ENCODE data around the gene BTBD8. TPM values are rescaled to one million over a fixed set of nuclear protein-coding genes. Genes with fewer than 3 reads are reported as not detected.

Gene BTBD8
- total and polyA plus RNA-seq, 10 donors: 0.52 to 6.9 (median 3.9) TPM

DNA sequence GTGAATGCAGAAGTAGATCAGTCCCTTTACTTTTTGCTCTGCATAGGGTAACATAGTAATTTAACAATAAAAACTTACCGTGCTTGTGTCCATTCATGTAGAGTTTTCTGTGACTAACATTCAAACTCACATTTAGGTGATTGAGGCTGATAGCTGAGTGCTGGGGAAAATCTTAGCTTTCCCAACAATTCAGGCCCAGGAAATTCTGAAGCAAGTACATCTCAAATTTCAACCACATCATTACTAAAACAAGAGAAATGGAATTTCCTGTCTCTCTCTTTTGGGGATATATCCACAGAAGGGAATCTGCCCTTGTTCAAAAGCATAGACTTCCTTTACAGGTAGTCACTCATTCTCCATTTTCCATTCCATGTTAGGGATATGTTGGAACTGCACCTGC lies 104.5 kb downstream of the BTBD8 start:
- no peak for TF ChIP-seq POLR2AphosphoS5 (IDR thresholded peaks at IDR 0.05)
- TF ChIP-seq, protein P1, sequence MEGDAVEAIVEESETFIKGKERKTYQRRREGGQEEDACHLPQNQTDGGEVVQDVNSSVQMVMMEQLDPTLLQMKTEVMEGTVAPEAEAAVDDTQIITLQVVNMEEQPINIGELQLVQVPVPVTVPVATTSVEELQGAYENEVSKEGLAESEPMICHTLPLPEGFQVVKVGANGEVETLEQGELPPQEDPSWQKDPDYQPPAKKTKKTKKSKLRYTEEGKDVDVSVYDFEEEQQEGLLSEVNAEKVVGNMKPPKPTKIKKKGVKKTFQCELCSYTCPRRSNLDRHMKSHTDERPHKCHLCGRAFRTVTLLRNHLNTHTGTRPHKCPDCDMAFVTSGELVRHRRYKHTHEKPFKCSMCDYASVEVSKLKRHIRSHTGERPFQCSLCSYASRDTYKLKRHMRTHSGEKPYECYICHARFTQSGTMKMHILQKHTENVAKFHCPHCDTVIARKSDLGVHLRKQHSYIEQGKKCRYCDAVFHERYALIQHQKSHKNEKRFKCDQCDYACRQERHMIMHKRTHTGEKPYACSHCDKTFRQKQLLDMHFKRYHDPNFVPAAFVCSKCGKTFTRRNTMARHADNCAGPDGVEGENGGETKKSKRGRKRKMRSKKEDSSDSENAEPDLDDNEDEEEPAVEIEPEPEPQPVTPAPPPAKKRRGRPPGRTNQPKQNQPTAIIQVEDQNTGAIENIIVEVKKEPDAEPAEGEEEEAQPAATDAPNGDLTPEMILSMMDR (IDR thresholded peaks at IDR 0.05 in 8 of 11, conservative IDR thresholded peaks at IDR 0.05 in 3 of 11): no peak
- TF ChIP-seq POLR2A (IDR thresholded peaks at IDR 0.05): no peak
- DNase-seq: no peak
- intact Hi-C loops (cut with DNase I; ENCODE audit: low total_unique reads): no loop called here
- peaks cover 0 to 18% (median 2%) of the 10 kb centered on the region in 6 donors for H3K36me3 ChIP-seq
- no peaks in the 10 kb centered on the region for H3K27me3 ChIP-seq (replicated peaks in 1 of 7)
- WGBS, 5 donors: 82 to 94% (median 90%) methylated on average over 1 of the region's 1 CpG
- no peak overlapping the region for H3K4me3 ChIP-seq
- no peaks in the 10 kb centered on the region for H3K4me1 ChIP-seq
- no peaks in the 10 kb centered on the region for H3K9me3 ChIP-seq
- H3K27ac ChIP-seq: no peak overlapping the region

DNA sequence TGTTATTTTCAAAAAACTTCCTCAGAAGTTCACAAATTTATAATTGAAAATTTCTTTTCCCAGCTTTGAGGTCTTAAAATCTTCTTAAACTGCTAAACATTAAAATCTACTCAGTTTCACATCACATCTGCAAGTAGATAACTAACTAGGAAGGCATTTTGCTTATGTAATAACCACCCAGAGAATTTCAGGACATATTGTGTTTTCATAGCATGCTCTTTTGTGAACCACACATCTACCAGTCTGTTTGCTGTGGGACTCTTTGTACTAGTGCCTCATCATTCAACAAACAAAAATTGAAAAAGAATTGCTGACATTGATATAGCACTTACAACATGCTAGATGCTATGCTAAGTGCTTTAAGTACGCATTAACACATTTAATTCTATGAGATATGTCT lies 105.9 kb downstream of the BTBD8 start:
- no peak for TF ChIP-seq POLR2A (IDR thresholded peaks at IDR 0.05)
- TF ChIP-seq POLR2AphosphoS5 (IDR thresholded peaks at IDR 0.05): no peak
- TF ChIP-seq, protein P1 (IDR thresholded peaks at IDR 0.05 in 8 of 11, conservative IDR thresholded peaks at IDR 0.05 in 3 of 11): no peak
- WGBS, 5 donors: 92 to 100% (median 97%) methylated on average over 1 of the region's 1 CpG
- Histone ChIP-seq H3K36me3 (peaks cover 0 to 7% (median 2%) of the 10 kb centered on the region in 6 donors), H3K4me1 (no peaks in the 10 kb centered on the region), H3K27me3 (replicated peaks in 1 of 7) (no peaks in the 10 kb centered on the region), H3K9me3 (no peaks in the 10 kb centered on the region), H3K27ac (no peak overlapping the region), H3K4me3 (no peak overlapping the region)
- DNase-seq: no peak
- intact Hi-C loops (cut with DNase I; ENCODE audit: low total_unique reads): no loop called here

DNA sequence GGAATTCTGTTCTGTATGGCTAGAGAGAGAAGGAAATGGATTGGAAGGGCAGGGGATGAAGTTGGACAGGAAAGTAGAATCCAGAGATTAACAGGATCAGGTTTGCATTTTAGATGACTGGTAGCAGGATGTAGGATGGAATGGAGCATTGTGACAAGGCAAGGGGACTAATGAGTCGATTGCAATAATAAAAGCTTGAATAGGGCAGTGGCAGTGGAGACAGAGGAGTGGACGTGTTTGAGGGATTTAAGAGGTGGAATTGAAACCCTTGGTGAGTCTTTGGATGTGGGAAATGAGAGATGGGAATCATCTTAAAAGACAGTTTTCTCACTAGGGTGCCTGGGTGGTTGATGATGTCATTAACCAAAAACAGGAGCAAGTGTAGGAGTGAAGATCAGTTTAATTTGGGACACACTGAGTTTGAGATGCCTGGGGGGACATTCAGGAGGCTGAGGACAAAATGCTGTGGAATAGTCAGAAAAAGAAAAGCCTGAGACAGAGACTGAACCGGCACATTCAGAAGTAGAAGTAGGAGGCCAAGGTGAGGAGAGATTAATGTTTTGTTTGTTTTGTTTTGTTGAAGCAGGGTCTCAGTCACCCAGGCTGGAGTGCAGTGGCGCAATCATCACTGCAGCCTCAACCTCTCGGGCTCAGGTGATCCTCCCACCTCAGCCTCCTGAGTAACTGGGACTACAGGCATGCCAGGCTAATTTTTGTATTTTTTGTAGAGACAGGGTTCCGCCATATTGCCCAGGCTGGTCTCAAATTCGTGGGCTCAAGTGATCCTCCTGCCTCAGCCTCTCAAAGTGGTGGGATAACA lies 108.5 kb downstream of the BTBD8 start:
- TF ChIP-seq POLR2AphosphoS5 (IDR thresholded peaks at IDR 0.05) (no peak), POLR2A (IDR thresholded peaks at IDR 0.05) (no peak)
- TF ChIP-seq, protein P1 (IDR thresholded peaks at IDR 0.05 in 8 of 11, conservative IDR thresholded peaks at IDR 0.05 in 3 of 11): no peak
- Histone ChIP-seq H3K36me3 (peaks cover 0 to 3% (median 0%) of the 10 kb centered on the region in 6 donors), H3K9me3 (no peaks in the 10 kb centered on the region), H3K27me3 (replicated peaks in 1 of 7) (no peaks in the 10 kb centered on the region), H3K27ac (no peak overlapping the region), H3K4me3 (no peak overlapping the region), H3K4me1 (no peaks in the 10 kb centered on the region)
- no peak for DNase-seq
- intact Hi-C loops (cut with DNase I; ENCODE audit: low total_unique reads): no loop called here
- 82 to 92% (median 84%) methylated on average over 7 of the region's 7 CpGs for WGBS, 5 donors

DNA sequence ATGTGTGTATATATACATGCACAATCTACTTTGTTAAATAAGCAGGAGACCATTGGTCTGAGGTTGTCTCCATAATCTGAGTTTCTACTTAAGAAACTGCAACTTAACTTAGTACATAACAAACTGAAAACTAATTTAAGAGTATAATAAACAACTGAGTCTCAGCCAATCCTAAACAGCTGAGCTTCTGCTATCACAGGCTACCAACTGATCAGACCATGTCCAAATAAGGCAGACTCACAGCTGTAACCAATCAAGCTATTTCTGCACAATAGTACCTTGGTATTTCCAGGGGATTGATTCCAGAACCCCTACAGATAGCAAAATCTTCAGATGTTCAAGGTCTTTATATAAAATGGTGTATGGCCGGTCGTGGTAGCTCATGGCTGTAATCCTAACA lies 111.6 kb downstream of the BTBD8 start:
- Histone ChIP-seq H3K27me3 (replicated peaks in 1 of 7) (no peaks in the 10 kb centered on the region), H3K27ac (no peak overlapping the region), H3K4me1 (no peaks in the 10 kb centered on the region), H3K4me3 (no peak overlapping the region), H3K9me3 (no peaks in the 10 kb centered on the region), H3K36me3 (no peaks in the 10 kb centered on the region)
- TF ChIP-seq, protein P1 (IDR thresholded peaks at IDR 0.05 in 8 of 11, conservative IDR thresholded peaks at IDR 0.05 in 3 of 11): no peak
- TF ChIP-seq POLR2AphosphoS5 (IDR thresholded peaks at IDR 0.05) (no peak), POLR2A (IDR thresholded peaks at IDR 0.05) (no peak)
- no peak for DNase-seq
- intact Hi-C loops (cut with DNase I; ENCODE audit: low total_unique reads): no loop called here
- 73 to 95% (median 87%) methylated on average over 2 of the region's 2 CpGs for WGBS, 5 donors

Data from spleen (tissue), 11 donors.